ENCODE measurements around the gene SEPTIN12. TPM values are rescaled to one million over a fixed set of nuclear protein-coding genes. Genes with fewer than 3 reads are reported as not detected.

SEPTIN12 gene, protein sequence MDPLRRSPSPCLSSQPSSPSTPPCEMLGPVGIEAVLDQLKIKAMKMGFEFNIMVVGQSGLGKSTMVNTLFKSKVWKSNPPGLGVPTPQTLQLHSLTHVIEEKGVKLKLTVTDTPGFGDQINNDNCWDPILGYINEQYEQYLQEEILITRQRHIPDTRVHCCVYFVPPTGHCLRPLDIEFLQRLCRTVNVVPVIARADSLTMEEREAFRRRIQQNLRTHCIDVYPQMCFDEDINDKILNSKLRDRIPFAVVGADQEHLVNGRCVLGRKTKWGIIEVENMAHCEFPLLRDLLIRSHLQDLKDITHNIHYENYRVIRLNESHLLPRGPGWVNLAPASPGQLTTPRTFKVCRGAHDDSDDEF
- 0.56 TPM for polyA plus RNA-seq (2012; ENCODE audit: insufficient read length, low read depth)

DNA sequence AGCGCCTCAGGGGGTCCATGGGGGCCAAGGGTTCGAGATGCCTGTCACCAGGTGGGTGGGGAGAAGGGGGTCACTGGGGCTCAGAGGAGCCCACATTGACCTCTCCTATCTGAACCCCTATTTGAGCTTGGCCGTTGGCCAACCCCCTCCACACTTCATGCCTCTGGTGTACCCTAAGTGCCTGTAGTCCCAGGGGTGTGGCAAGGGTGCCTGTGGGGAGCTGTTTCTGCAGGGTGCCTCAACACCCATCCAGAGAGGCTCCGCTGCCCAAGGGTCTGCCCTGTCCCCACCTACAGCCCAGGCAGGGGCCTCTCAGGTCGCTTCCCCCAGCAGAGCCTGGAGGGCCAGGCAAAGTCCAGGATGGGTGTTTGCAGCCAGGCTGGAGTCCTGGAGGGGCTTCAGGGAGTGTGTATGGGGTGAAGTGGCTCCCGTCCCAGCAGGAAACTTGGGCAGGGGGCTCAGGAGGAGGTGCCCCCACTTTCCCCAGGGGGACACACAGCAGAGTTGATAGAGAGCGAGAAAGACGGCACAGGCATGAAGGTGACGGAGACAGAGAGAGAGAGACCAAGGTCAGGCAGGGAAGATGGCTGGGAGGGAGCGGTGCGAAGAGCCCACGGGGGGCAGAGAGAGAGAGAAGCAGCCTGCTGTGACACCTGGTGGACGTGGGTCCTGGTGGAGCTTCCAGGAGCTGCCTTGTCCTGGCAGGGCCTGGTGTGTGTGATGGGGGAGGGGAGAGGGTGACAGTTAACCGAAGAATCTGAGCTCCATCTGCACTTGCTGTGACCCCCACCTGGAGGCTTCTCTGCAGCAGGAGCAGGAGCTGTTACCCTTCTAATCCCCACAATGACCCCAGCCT, at the start of gene SEPTIN12:
SEPTIN12 (minus strand) TSS at position 719 of the 856 bp plus-strand sequence; CDS start at position 19, 700 bp downstream.
- TF ChIP-seq, protein P1, sequence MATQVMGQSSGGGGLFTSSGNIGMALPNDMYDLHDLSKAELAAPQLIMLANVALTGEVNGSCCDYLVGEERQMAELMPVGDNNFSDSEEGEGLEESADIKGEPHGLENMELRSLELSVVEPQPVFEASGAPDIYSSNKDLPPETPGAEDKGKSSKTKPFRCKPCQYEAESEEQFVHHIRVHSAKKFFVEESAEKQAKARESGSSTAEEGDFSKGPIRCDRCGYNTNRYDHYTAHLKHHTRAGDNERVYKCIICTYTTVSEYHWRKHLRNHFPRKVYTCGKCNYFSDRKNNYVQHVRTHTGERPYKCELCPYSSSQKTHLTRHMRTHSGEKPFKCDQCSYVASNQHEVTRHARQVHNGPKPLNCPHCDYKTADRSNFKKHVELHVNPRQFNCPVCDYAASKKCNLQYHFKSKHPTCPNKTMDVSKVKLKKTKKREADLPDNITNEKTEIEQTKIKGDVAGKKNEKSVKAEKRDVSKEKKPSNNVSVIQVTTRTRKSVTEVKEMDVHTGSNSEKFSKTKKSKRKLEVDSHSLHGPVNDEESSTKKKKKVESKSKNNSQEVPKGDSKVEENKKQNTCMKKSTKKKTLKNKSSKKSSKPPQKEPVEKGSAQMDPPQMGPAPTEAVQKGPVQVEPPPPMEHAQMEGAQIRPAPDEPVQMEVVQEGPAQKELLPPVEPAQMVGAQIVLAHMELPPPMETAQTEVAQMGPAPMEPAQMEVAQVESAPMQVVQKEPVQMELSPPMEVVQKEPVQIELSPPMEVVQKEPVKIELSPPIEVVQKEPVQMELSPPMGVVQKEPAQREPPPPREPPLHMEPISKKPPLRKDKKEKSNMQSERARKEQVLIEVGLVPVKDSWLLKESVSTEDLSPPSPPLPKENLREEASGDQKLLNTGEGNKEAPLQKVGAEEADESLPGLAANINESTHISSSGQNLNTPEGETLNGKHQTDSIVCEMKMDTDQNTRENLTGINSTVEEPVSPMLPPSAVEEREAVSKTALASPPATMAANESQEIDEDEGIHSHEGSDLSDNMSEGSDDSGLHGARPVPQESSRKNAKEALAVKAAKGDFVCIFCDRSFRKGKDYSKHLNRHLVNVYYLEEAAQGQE (IDR thresholded peaks at IDR 0.05; ENCODE audit: insufficient read depth in 1 of 2, low read depth in 2 of 2, low read length in 2 of 2) = no peak
- TF ChIP-seq SIN3A (IDR thresholded peaks at IDR 0.05; ENCODE audit: borderline replicate concordance, insufficient read depth, low read length) = no peak
- no peak for TF ChIP-seq FOXP2 (optimal IDR thresholded peaks at IDR 0.05; ENCODE audit: borderline replicate concordance, extremely low read depth, extremely low read length, insufficient read depth)
- no peak for TF ChIP-seq TAF1 (IDR thresholded peaks at IDR 0.05; ENCODE audit: borderline replicate concordance, insufficient read depth, low read length)
- TF ChIP-seq POLR2AphosphoS5 (IDR thresholded peaks at IDR 0.05; ENCODE audit: low read depth, low read length) = no peak

DNA sequence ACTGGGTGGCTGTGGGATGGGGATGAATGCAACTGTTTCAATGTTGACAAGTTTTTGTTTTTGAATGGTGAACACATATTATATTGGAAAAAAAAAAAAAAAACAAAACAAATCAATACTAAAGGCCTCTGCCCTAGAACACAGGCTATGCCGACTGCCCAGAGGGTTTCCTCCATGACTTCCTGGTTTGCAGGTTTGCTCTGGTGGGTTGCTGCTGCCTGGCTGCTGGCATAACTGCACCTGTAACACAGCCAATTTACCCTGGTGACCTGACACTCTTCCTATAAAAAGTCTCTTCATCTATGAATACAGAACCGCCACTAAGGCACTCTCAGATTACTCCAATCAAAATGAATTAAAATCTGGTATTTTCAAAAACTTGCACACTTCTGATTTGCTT, 48.6 kb upstream of the SEPTIN12 start:
- TF ChIP-seq TAF1 (IDR thresholded peaks at IDR 0.05; ENCODE audit: borderline replicate concordance, insufficient read depth, low read length) = no peak
- TF ChIP-seq SIN3A (IDR thresholded peaks at IDR 0.05; ENCODE audit: borderline replicate concordance, insufficient read depth, low read length) = no peak
- TF ChIP-seq FOXP2 (optimal IDR thresholded peaks at IDR 0.05; ENCODE audit: borderline replicate concordance, extremely low read depth, extremely low read length, insufficient read depth) = no peak
- TF ChIP-seq, protein P1 (IDR thresholded peaks at IDR 0.05; ENCODE audit: insufficient read depth in 1 of 2, low read depth in 2 of 2, low read length in 2 of 2) = no peak
- no peak for TF ChIP-seq POLR2AphosphoS5 (IDR thresholded peaks at IDR 0.05; ENCODE audit: low read depth, low read length)

DNA sequence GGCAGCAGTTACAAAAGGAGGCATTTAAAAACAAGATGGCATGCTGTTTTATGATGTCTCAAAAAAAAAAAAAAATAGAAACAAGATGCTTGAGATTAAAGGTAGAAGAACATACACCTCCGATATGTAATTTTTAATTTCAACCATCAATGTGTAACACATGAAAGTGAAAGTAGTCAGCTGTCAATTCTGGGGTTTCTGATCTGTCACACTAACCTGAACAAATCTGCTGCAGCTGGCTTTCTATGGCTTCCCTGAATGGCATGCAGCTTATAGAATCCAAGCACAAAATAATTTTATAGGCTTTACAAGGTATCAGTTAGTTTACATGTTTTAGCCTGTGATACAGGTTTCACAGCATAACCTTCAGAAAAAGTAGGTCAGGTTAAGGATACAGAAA, 45.4 kb upstream of the SEPTIN12 start:
- TF ChIP-seq SIN3A (IDR thresholded peaks at IDR 0.05; ENCODE audit: borderline replicate concordance, insufficient read depth, low read length) (no peak), POLR2AphosphoS5 (IDR thresholded peaks at IDR 0.05; ENCODE audit: low read depth, low read length) (no peak), FOXP2 (optimal IDR thresholded peaks at IDR 0.05; ENCODE audit: borderline replicate concordance, extremely low read depth, extremely low read length, insufficient read depth) (no peak), TAF1 (IDR thresholded peaks at IDR 0.05; ENCODE audit: borderline replicate concordance, insufficient read depth, low read length) (no peak)
- TF ChIP-seq, protein P1 (IDR thresholded peaks at IDR 0.05; ENCODE audit: insufficient read depth in 1 of 2, low read depth in 2 of 2, low read length in 2 of 2) = no peak

DNA sequence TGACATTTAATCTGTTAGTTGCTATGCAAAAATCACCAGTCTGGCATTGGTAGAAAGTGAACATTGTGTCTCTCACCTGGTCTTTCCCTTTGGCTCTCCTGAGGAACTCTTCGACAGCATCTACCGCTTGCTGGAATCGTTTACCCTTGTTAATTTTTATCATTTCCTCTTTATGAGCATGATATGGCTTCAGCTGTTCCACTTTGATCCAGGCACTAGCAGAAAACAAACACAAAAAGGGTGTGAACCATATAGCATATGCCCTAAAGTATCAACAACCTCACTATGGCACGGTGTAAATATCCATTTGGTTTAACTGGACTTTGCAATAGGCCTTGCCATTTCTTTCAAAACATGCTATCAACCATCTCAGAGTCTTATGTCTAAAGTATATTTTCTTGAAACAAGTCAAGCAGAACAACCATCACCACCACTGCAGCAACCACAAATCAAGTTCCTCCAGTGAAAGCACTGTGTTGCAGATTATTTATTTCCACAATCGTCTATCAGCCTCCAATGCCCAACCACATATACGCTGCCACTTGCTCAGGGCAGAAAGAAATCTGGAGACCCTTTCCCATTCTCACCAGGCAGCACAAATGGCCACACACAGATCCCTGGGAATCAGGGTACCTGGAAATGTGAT, 44.7 kb upstream of the SEPTIN12 start:
- no peak for TF ChIP-seq TAF1 (IDR thresholded peaks at IDR 0.05; ENCODE audit: borderline replicate concordance, insufficient read depth, low read length)
- TF ChIP-seq, protein P1 (IDR thresholded peaks at IDR 0.05; ENCODE audit: insufficient read depth in 1 of 2, low read depth in 2 of 2, low read length in 2 of 2) = no peak
- no peak for TF ChIP-seq SIN3A (IDR thresholded peaks at IDR 0.05; ENCODE audit: borderline replicate concordance, insufficient read depth, low read length)
